Spleen (tissue), 7 donors: ENCODE measurements around the gene TTLL6.

ENCODE experiments used
- POLR2A ChIP-seq, 3 donors: fragments of 450-650 bp; IDR thresholded peaks; one replicate each; pipeline ENCODE4 v1.5.1; 2017; ENCODE audit warnings: antibody characterized with exemption in 3 of 3, mild to moderate bottlenecking in 1 of 3
- POLR2AphosphoS5 ChIP-seq, 3 donors: sonication (generic); formaldehyde crosslinking; IDR thresholded peaks; one replicate each; pipeline ENCODE4 v1.5.1; 2017; ENCODE audit warnings: antibody characterized with exemption in 3 of 3
- TF ChIP-seq, protein P1 (sequence below), 11 experiments: fragments of 200-600 bp in 7 of 11; fragments of 450-650 bp in 4 of 11; sonication (generic) in 4 of 11; IDR thresholded peaks in 8 of 11; conservative IDR thresholded peaks in 3 of 11; 1 replicate in 7 of 11; 2 replicates in 4 of 11; pipeline versions ENCODE4 v1.4.0 to v1.8.0; 2016 to 2021; ENCODE audit warnings: antibody characterized with exemption in 11 of 11, inconsistent platforms in 4 of 11, mild to moderate bottlenecking in 1 of 11
- donor health status: DM: no; HTN: no; CAD: no; lungs with moderate emphysema.
- donor health status: DM: no; HTN: no; CAD: no.
- donor health status: DM: no; HTN: no; CAD: no.

- TF ChIP-seq, protein P1, sequence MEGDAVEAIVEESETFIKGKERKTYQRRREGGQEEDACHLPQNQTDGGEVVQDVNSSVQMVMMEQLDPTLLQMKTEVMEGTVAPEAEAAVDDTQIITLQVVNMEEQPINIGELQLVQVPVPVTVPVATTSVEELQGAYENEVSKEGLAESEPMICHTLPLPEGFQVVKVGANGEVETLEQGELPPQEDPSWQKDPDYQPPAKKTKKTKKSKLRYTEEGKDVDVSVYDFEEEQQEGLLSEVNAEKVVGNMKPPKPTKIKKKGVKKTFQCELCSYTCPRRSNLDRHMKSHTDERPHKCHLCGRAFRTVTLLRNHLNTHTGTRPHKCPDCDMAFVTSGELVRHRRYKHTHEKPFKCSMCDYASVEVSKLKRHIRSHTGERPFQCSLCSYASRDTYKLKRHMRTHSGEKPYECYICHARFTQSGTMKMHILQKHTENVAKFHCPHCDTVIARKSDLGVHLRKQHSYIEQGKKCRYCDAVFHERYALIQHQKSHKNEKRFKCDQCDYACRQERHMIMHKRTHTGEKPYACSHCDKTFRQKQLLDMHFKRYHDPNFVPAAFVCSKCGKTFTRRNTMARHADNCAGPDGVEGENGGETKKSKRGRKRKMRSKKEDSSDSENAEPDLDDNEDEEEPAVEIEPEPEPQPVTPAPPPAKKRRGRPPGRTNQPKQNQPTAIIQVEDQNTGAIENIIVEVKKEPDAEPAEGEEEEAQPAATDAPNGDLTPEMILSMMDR (IDR thresholded peaks at IDR 0.05 in 8 of 11, conservative IDR thresholded peaks at IDR 0.05 in 3 of 11) = no peak
- no peak for TF ChIP-seq POLR2A (IDR thresholded peaks at IDR 0.05)
- TF ChIP-seq POLR2AphosphoS5 (IDR thresholded peaks at IDR 0.05) = no peak
These were observed 91.6 kb downstream of the TTLL6 start for GRCh38 chr17:48725288-48726064.
